Fibroblast of mammary gland (primary cell): ENCODE data around the gene TRMT112.

Experiments
- DNase-seq: peaks from one replicate; pipeline ENCODE4 v3.0.0-alpha.2; 2010; ENCODE audit warnings: low read depth
- H3K4me3 ChIP-seq: 2 replicates; pipeline ENCODE4 v1.5.1; 2011; ENCODE audit warnings: low read depth, mild to moderate bottlenecking, low read length, moderate library complexity; ENCODE audit not compliant: control insufficient read depth
- TF ChIP-seq, protein P1 (sequence below): conservative IDR thresholded peaks from 2 replicates; pipeline ENCODE4 v1.5.1; 2011; ENCODE audit warnings: low read depth, low read length, inconsistent platforms; ENCODE audit not compliant: control insufficient read depth, insufficient read depth

TRMT112 gene

GRCh38 chr11:64337538-64338249 is 20.3 kb upstream of the TRMT112 start:
- no peak overlapping the region for H3K4me3 ChIP-seq
- DNase-seq, result peak; percentile 49
- TF ChIP-seq, protein P1, sequence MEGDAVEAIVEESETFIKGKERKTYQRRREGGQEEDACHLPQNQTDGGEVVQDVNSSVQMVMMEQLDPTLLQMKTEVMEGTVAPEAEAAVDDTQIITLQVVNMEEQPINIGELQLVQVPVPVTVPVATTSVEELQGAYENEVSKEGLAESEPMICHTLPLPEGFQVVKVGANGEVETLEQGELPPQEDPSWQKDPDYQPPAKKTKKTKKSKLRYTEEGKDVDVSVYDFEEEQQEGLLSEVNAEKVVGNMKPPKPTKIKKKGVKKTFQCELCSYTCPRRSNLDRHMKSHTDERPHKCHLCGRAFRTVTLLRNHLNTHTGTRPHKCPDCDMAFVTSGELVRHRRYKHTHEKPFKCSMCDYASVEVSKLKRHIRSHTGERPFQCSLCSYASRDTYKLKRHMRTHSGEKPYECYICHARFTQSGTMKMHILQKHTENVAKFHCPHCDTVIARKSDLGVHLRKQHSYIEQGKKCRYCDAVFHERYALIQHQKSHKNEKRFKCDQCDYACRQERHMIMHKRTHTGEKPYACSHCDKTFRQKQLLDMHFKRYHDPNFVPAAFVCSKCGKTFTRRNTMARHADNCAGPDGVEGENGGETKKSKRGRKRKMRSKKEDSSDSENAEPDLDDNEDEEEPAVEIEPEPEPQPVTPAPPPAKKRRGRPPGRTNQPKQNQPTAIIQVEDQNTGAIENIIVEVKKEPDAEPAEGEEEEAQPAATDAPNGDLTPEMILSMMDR, result no peak

DNA sequence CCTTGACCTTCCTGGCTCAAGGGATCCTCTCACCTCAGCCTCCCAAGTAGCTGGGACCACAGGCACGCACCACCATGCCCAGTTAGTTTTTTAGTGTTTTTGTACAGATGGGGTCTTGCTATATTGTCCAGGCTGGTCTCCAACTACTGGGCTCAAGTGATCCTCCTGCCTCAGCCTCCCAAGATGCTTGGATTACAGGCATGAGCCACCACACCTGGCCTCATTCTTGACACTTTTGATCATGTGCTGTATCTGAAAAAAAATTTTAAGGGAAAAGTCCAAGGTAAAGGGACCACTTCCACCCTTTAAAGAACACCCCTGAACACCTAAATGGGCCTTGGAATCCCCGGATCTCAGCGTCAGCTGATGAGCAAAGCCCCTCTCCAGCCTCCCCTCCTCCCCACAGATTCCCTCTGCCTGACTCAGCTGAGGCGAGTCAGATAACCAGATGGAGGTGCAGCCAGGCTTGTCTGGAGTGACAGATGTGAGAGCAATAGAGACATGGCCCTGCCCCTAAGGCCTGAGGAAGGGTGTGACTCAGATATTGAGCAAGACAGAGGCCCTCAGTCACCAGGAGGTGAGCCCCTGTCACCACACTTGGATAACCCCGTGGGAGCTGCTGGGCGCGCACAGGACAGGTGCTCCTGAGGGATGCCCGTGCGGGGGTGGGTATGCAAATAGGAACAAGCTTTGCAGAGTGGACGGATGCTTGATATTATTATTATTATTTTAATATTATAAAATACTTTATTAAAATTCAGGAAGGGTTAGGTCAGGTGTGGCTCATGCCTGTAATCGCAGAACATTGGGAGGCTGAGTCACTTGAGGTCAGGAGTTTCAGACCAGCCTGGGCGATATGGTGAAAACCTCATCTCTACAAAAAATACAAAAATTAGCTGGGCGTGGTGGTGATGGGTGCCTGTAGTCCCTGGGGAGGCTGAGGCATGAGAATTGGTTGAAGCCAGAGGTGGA is 17.7 kb upstream of the TRMT112 start:
- H3K4me3 ChIP-seq, result no peak overlapping the region
- DNase-seq, result peak; percentile 94
- TF ChIP-seq, protein P1, result no peak

- DNase-seq, result no peak
- TF ChIP-seq, protein P1, result no peak
- H3K4me3 ChIP-seq, result no peak overlapping the region
Measured at GRCh38 chr11:64333556-64333955, 16.2 kb upstream of the TRMT112 start.

- peak; percentile 95 for DNase-seq
- no peak overlapping the region for H3K4me3 ChIP-seq
- TF ChIP-seq, protein P1, result peak; percentile 77
Measured at GRCh38 chr11:64331569-64332371, 14.4 kb upstream of the TRMT112 start.

DNA sequence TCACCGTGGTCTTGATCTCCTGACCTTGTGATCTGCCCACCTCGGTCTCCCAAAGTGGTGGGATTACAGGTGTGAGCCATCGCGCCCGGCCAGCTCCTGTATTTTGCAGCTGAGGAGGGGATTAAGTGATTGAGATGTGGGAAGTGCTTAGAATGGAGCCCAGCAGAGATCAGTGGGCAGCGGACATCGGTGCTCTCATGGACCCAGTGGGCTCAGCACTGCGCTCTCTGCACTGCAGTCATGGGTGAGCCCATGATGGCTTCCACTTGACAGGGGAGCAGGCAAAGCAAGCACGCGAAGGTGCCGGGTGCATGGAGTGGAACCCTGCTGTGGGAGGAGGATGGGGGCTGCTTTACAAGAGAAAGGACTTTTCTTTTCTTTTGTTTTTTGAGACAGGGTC is 13.5 kb upstream of the TRMT112 start:
- no peak for DNase-seq
- no peak overlapping the region for H3K4me3 ChIP-seq
- TF ChIP-seq, protein P1, result no peak

- no peak for DNase-seq
Measured at GRCh38 chr11:64327993-64328392, 10.6 kb upstream of the TRMT112 start.

More at GRCh38 chr11:64327993-64328392, 10.6 kb upstream of the TRMT112 start:
- no peak overlapping the region for H3K4me3 ChIP-seq
- TF ChIP-seq, protein P1, result no peak
